HL-60 (cell line): ENCODE measurements around the gene FUT6.

Source experiments
- DNase-seq, 2 experiments: peaks; one replicate each; pipeline ENCODE4 v3.0.0-alpha.2; 2010 to 2020; ENCODE audit warnings: low read depth in 1 of 2, low spot score in 1 of 2
- H3K27ac ChIP-seq: fragments of 250-450 bp; sonication (Bioruptor Pico); replicated peaks from 2 replicates; pipeline ENCODE4 v1.5.1; 2020; ENCODE audit warnings: mild to moderate bottlenecking, moderate library complexity
- H3K27me3 ChIP-seq: fragments of 250-450 bp; sonication (Bioruptor Pico); 2 replicates; pipeline ENCODE4 v1.5.1; 2021; ENCODE audit warnings: mild to moderate bottlenecking, moderate library complexity; ENCODE audit not compliant: insufficient read depth, poor library complexity, severe bottlenecking
- H3K4me3 ChIP-seq: replicated peaks from 2 replicates; pipeline ENCODE4 v1.5.1; 2011; ENCODE audit warnings: mild to moderate bottlenecking, control low read depth, low read length; ENCODE audit not compliant: insufficient read depth
- GABPA ChIP-seq: IDR thresholded peaks from 2 replicates; pipeline ENCODE4 v1.6.1; 2012; ENCODE audit warnings: low read depth
- POLR2AphosphoS5 ChIP-seq: IDR thresholded peaks from 2 replicates; pipeline ENCODE4 v1.6.1; 2012; ENCODE audit warnings: low read depth
- SPI1 ChIP-seq: IDR thresholded peaks from 2 replicates; pipeline ENCODE4 v1.6.1; 2012; ENCODE audit warnings: low read depth, mild to moderate bottlenecking, borderline replicate concordance
- TF ChIP-seq, protein P1 (sequence below): IDR thresholded peaks from one replicate; pipeline ENCODE4 v1.5.1; 2011; ENCODE audit warnings: low read length, control low read depth, inconsistent platforms; ENCODE audit not compliant: insufficient read depth
- TF ChIP-seq, protein P2 (sequence below): IDR thresholded peaks from 2 replicates; pipeline ENCODE4 v1.6.1; 2012; ENCODE audit warnings: low read depth; ENCODE audit not compliant: insufficient replicate concordance

The FUT6 gene

DNA sequence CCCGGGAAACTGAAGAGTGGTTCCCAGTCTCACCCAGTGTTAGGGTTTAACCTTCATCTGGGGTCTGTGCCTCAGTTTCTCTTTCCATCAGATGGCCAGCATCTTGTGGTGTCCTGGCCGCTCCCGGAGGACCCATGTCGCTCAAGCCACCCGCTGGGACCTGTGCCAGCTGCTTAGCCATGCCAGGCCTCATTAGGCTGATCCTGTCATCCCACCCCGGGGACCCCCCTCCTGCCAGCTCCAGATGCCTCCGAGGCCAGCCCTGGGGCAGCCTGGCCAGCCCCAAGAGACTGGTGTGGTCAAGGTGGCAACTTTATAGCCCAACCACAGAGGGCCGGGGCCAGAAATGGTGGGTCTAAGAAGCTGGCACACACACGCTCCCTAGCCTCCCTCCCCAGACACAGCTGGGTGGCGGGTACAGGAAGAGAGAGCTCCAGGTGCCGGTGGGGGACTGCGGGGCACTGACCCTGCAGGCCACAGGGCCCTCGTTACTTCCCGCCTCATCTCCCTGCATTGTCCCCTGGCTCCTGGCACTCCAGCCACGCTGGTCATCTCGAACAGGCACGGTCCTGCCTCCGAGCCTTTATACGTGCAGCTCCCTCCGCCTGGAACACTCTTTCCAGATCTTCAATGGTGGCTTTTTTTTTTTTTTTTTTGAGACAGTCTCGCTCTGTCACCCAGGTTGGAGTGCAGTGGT, 31.2 kb downstream of the FUT6 start:
- no peak for DNase-seq
- no peak overlapping the region for H3K4me3 ChIP-seq
- no peak overlapping the region for H3K27ac ChIP-seq
- peaks cover 22% of the 10 kb centered on the region for H3K27me3 ChIP-seq
- no peak for TF ChIP-seq POLR2AphosphoS5
- TF ChIP-seq SPI1 = no peak
- TF ChIP-seq GABPA = no peak
- TF ChIP-seq, protein P1, sequence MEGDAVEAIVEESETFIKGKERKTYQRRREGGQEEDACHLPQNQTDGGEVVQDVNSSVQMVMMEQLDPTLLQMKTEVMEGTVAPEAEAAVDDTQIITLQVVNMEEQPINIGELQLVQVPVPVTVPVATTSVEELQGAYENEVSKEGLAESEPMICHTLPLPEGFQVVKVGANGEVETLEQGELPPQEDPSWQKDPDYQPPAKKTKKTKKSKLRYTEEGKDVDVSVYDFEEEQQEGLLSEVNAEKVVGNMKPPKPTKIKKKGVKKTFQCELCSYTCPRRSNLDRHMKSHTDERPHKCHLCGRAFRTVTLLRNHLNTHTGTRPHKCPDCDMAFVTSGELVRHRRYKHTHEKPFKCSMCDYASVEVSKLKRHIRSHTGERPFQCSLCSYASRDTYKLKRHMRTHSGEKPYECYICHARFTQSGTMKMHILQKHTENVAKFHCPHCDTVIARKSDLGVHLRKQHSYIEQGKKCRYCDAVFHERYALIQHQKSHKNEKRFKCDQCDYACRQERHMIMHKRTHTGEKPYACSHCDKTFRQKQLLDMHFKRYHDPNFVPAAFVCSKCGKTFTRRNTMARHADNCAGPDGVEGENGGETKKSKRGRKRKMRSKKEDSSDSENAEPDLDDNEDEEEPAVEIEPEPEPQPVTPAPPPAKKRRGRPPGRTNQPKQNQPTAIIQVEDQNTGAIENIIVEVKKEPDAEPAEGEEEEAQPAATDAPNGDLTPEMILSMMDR = no peak
- TF ChIP-seq, protein P2, sequence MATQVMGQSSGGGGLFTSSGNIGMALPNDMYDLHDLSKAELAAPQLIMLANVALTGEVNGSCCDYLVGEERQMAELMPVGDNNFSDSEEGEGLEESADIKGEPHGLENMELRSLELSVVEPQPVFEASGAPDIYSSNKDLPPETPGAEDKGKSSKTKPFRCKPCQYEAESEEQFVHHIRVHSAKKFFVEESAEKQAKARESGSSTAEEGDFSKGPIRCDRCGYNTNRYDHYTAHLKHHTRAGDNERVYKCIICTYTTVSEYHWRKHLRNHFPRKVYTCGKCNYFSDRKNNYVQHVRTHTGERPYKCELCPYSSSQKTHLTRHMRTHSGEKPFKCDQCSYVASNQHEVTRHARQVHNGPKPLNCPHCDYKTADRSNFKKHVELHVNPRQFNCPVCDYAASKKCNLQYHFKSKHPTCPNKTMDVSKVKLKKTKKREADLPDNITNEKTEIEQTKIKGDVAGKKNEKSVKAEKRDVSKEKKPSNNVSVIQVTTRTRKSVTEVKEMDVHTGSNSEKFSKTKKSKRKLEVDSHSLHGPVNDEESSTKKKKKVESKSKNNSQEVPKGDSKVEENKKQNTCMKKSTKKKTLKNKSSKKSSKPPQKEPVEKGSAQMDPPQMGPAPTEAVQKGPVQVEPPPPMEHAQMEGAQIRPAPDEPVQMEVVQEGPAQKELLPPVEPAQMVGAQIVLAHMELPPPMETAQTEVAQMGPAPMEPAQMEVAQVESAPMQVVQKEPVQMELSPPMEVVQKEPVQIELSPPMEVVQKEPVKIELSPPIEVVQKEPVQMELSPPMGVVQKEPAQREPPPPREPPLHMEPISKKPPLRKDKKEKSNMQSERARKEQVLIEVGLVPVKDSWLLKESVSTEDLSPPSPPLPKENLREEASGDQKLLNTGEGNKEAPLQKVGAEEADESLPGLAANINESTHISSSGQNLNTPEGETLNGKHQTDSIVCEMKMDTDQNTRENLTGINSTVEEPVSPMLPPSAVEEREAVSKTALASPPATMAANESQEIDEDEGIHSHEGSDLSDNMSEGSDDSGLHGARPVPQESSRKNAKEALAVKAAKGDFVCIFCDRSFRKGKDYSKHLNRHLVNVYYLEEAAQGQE = no peak

DNA sequence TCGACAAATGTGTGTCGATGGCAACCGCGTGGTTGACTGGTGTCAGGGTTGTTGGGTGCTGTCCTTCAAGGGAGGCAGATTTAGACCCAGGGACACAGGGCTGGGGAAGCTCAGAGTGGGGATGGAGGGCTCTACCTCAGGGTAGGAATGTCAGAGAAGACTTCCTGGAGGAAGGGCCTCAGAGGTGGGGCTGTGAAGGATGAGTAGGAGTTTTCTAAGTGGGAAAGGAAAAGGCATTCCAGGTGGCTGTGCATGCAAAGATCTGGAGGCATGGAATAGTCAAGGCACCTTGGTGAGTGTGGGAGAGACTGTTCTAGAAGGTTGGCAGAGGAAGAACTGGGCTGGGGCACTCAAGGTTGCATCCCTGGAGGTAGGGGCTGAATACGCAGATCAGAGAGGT, 32.6 kb downstream of the FUT6 start:
- TF ChIP-seq, protein P2 = no peak
- TF ChIP-seq GABPA = no peak
- Histone ChIP-seq H3K27me3 (peaks cover 22% of the 10 kb centered on the region), H3K4me3 (no peak overlapping the region), H3K27ac (no peak overlapping the region)
- no peak for DNase-seq

- Histone ChIP-seq H3K4me3 (no peak overlapping the region), H3K27ac (no peak overlapping the region), H3K27me3 (peaks cover 22% of the 10 kb centered on the region)
- DNase-seq = no peak
- TF ChIP-seq, protein P2 = no peak
- TF ChIP-seq SPI1 = no peak
- TF ChIP-seq, protein P1 = no peak
- no peak for TF ChIP-seq POLR2AphosphoS5
- no peak for TF ChIP-seq GABPA
Observed at GRCh38 chr19:5806133-5806489, 33.4 kb downstream of the FUT6 start.
